Loucy (cell line): Measurements from ENCODE around the gene DLGAP3.
"Not testable (repeated sequence)": the region's sequence is repeated elsewhere in the genome, so short reads cannot be mapped to it uniquely, and the experiment has no call there.

Experiments
- H2AFZ ChIP-seq: fragments of 200-600 bp; sonication (generic); 2 replicates; pipeline ENCODE4 v1.6.0; 2016; ENCODE audit warnings: antibody characterized with exemption, mild to moderate bottlenecking, low read length, moderate library complexity
- H3F3A ChIP-seq: fragments of 200-600 bp; 2 replicates; pipeline ENCODE4 v1.6.0; 2016; ENCODE audit warnings: antibody characterized with exemption, low read depth, mild to moderate bottlenecking
- H3K27me3 ChIP-seq: fragments of 200-600 bp; sonication (generic); 2 replicates; pipeline ENCODE4 v1.6.1; 2014; ENCODE audit warnings: low read length, mild to moderate bottlenecking; ENCODE audit not compliant: insufficient read depth, poor library complexity, severe bottlenecking
- H3K36me3 ChIP-seq: fragments of 200-600 bp; sonication (generic); 2 replicates; pipeline ENCODE4 v1.6.1; 2016; ENCODE audit warnings: low read length; ENCODE audit not compliant: insufficient read depth
- H3K4me1 ChIP-seq: fragments of 200-600 bp; sonication (generic); 2 replicates; pipeline ENCODE4 v1.5.1; 2014; ENCODE audit warnings: low read length, mild to moderate bottlenecking; ENCODE audit not compliant: insufficient read depth, poor library complexity, severe bottlenecking
- H3K4me2 ChIP-seq: fragments of 200-600 bp; sonication (generic); 2 replicates; pipeline ENCODE4 v1.6.0; 2014; ENCODE audit warnings: antibody characterized with exemption, low read length, low read depth, mild to moderate bottlenecking; ENCODE audit not compliant: poor library complexity, severe bottlenecking
- H3K4me3 ChIP-seq: fragments of 200-600 bp; sonication (generic); 2 replicates; pipeline ENCODE4 v1.5.1; 2014; ENCODE audit warnings: low read length, mild to moderate bottlenecking, mixed read lengths; ENCODE audit not compliant: poor library complexity, severe bottlenecking
- H3K79me2 ChIP-seq: fragments of 200-600 bp; sonication (generic); 2 replicates; pipeline ENCODE4 v1.6.1; 2014; ENCODE audit warnings: low read length; ENCODE audit not compliant: insufficient read depth
- H3K9ac ChIP-seq: fragments of 200-600 bp; sonication (generic); 2 replicates; pipeline ENCODE4 v1.6.0; 2014; ENCODE audit warnings: mild to moderate bottlenecking, low read depth, low read length, moderate library complexity; ENCODE audit not compliant: poor library complexity, severe bottlenecking
- H3K9me2 ChIP-seq: fragments of 200-600 bp; sonication (generic); replicated peaks from 2 replicates; pipeline ENCODE4 v1.6.1; 2016; ENCODE audit warnings: low read depth, low read length, mixed read lengths
- H3K9me3 ChIP-seq: fragments of 200-600 bp; sonication (generic); 2 replicates; pipeline ENCODE4 v1.6.1; 2014; ENCODE audit warnings: mild to moderate bottlenecking, antibody characterized with exemption, low read length, low read depth; ENCODE audit not compliant: insufficient read depth
- H4K20me1 ChIP-seq: fragments of 200-600 bp; sonication (generic); 2 replicates; pipeline ENCODE4 v1.6.0; 2014; ENCODE audit warnings: antibody characterized with exemption, low read length, mild to moderate bottlenecking; ENCODE audit not compliant: insufficient read depth, poor library complexity, severe bottlenecking
- CTCF ChIP-seq: fragments of 200-600 bp; sonication (generic); conservative IDR thresholded peaks from 2 replicates; pipeline ENCODE4 v1.5.1; 2014; ENCODE audit warnings: mild to moderate bottlenecking, antibody characterized with exemption, low read length
- EZH2phosphoT487 ChIP-seq: fragments of 200-600 bp; IDR thresholded peaks from 2 replicates; pipeline ENCODE4 v1.6.1; 2018; ENCODE audit warnings: antibody characterized with exemption, mild to moderate bottlenecking, moderate library complexity, borderline replicate concordance

Gene DLGAP3

GRCh38 chr1:34825455-34826091, 103.9 kb downstream of the DLGAP3 start:
- no peak for TF ChIP-seq EZH2phosphoT487
- no peak for TF ChIP-seq CTCF
- Histone ChIP-seq H2AFZ (no peak overlapping the region), H3K9me3 (no peaks in the 10 kb centered on the region), H3K79me2 (no peaks in the 10 kb centered on the region), H3K4me1 (no peaks in the 10 kb centered on the region), H3K4me2 (no peak overlapping the region), H3K36me3 (no peaks in the 10 kb centered on the region), H3F3A (no peaks in the 10 kb centered on the region), H3K4me3 (no peak overlapping the region), H3K9me2 (no peaks in the 10 kb centered on the region), H4K20me1 (no peaks in the 10 kb centered on the region), H3K9ac (no peak overlapping the region), H3K27me3 (no peaks in the 10 kb centered on the region)

- no peaks in the 10 kb centered on the region for H3K9me2 ChIP-seq
- H3K9ac ChIP-seq, result no peak overlapping the region
- H3K4me1 ChIP-seq, result no peaks in the 10 kb centered on the region
- H3K4me3 ChIP-seq, result no peak overlapping the region
- no peak overlapping the region for H2AFZ ChIP-seq
- no peaks in the 10 kb centered on the region for H3K79me2 ChIP-seq
- no peaks in the 10 kb centered on the region for H3K27me3 ChIP-seq
- H4K20me1 ChIP-seq, result no peaks in the 10 kb centered on the region
- no peak for TF ChIP-seq EZH2phosphoT487
- no peak overlapping the region for H3K4me2 ChIP-seq
- no peaks in the 10 kb centered on the region for H3K9me3 ChIP-seq
- H3F3A ChIP-seq, result no peaks in the 10 kb centered on the region
- no peaks in the 10 kb centered on the region for H3K36me3 ChIP-seq
Measured at GRCh38 chr1:34824817-34825454, 104.5 kb downstream of the DLGAP3 start.

- H3K4me1 ChIP-seq, result no peaks in the 10 kb centered on the region
- H3K9me3 ChIP-seq, result no peaks in the 10 kb centered on the region
- no peaks in the 10 kb centered on the region for H3F3A ChIP-seq
- no peak for TF ChIP-seq EZH2phosphoT487
- no peak for TF ChIP-seq CTCF
- no peak overlapping the region for H3K4me2 ChIP-seq
- H3K79me2 ChIP-seq, result no peaks in the 10 kb centered on the region
- H2AFZ ChIP-seq, result no peak overlapping the region
- no peaks in the 10 kb centered on the region for H3K36me3 ChIP-seq
- H3K9me2 ChIP-seq, result no peaks in the 10 kb centered on the region
- no peak overlapping the region for H3K4me3 ChIP-seq
- no peaks in the 10 kb centered on the region for H4K20me1 ChIP-seq
- H3K9ac ChIP-seq, result no peak overlapping the region
- H3K27me3 ChIP-seq, result no peaks in the 10 kb centered on the region
Measured at GRCh38 chr1:34822202-34822601, 107.2 kb downstream of the DLGAP3 start.

GRCh38 chr1:34818862-34819261, 110.6 kb downstream of the DLGAP3 start:
- H3K4me2 ChIP-seq, H3K36me3 ChIP-seq, H3K4me3 ChIP-seq, H2AFZ ChIP-seq, H3K79me2 ChIP-seq, H3K9me3 ChIP-seq, H3F3A ChIP-seq, H3K27me3 ChIP-seq, H4K20me1 ChIP-seq, H3K9ac ChIP-seq, H3K9me2 ChIP-seq, H3K4me1 ChIP-seq: not testable (repeated sequence)
